HG03045 (cell line): ENCODE measurements around the gene F2RL3.
"Not testable (repeated sequence)": the region's sequence is repeated elsewhere in the genome, so short reads cannot be mapped to it uniquely, and the experiment has no call there.

Experiments
- ATAC-seq: cut with Tn5 transposase; IDR thresholded peaks from one replicate; pipeline ENCODE4 v1.9.1; 2021; ENCODE audit warnings: mild to moderate bottlenecking, moderate library complexity; ENCODE audit not compliant: unreplicated experiment

Gene F2RL3

GRCh38 chr19:16919496-16919895 is 30.7 kb downstream of the F2RL3 start:
- no peak for ATAC-seq

GRCh38 chr19:16920816-16921529 is 32.2 kb downstream of the F2RL3 start:
- no peak for ATAC-seq

GRCh38 chr19:16921766-16922591 is 33.2 kb downstream of the F2RL3 start:
- no peak for ATAC-seq

GRCh38 chr19:16922592-16922934 is 33.8 kb downstream of the F2RL3 start:
- ATAC-seq, result no peak

- ATAC-seq, result no peak
Measured at GRCh38 chr19:16922949-16923348, 34.1 kb downstream of the F2RL3 start.

GRCh38 chr19:16927883-16928282 is 39.1 kb downstream of the F2RL3 start:
- no peak for ATAC-seq

GRCh38 chr19:16928351-16928750 is 39.6 kb downstream of the F2RL3 start:
- no peak for ATAC-seq

GRCh38 chr19:16928916-16929315 is 40.1 kb downstream of the F2RL3 start:
- no peak for ATAC-seq

GRCh38 chr19:16930753-16931152 is 42.0 kb downstream of the F2RL3 start:
- no peak for ATAC-seq

GRCh38 chr19:16931306-16931705 is 42.5 kb downstream of the F2RL3 start:
- ATAC-seq, result no peak

GRCh38 chr19:16934489-16934888 is 45.7 kb downstream of the F2RL3 start:
- no peak for ATAC-seq

GRCh38 chr19:16936901-16937300 is 48.1 kb downstream of the F2RL3 start:
- ATAC-seq, result no peak

- not testable (repeated sequence) for ATAC-seq
Measured at GRCh38 chr19:16937796-16938195, 49.0 kb downstream of the F2RL3 start.

- no peak for ATAC-seq
Measured at GRCh38 chr19:16938211-16938610, 49.4 kb downstream of the F2RL3 start.

- not testable (repeated sequence) for ATAC-seq
Measured at GRCh38 chr19:16940063-16940462, 51.3 kb downstream of the F2RL3 start.

GRCh38 chr19:16940626-16941025 is 51.8 kb downstream of the F2RL3 start:
- ATAC-seq, result no peak
